Measurements from ENCODE around the gene LSM3. TPM values are rescaled to one million over a fixed set of nuclear protein-coding genes. Genes with fewer than 3 reads are reported as not detected.

Gene LSM3
- total RNA-seq, 2 donors from 2014 or later = 12.4 to 16.4 TPM

- no peak for DNase-seq
- no peaks in the 10 kb centered on the region for H3K9me3 ChIP-seq
- no peak overlapping the region for H3K27ac ChIP-seq
- H3K36me3 ChIP-seq = no peaks in the 10 kb centered on the region
- intact Hi-C loops (cut with DNase I) = no loop called here
- no peaks in the 10 kb centered on the region for H3K27me3 ChIP-seq
- TF ChIP-seq CTCF (IDR thresholded peaks at IDR 0.05) = no peak
- H3K9ac ChIP-seq (ENCODE audit: low read depth in 2 of 2, low read length in 2 of 2) = no peak overlapping the region
- no peaks in the 10 kb centered on the region for H3K4me1 ChIP-seq
- H3K4me3 ChIP-seq = no peak overlapping the region
These were observed 22.2 kb downstream of the LSM3 start for GRCh38 chr3:14200841-14201240.

GRCh38 chr3:14201940-14202684 is 23.5 kb downstream of the LSM3 start:
- no peak for TF ChIP-seq CTCF (IDR thresholded peaks at IDR 0.05)
- Histone ChIP-seq H3K9ac (ENCODE audit: low read depth in 2 of 2, low read length in 2 of 2) (peak overlapping the region in 1 of 2 donors; percentile 7), H3K4me3 (no peak overlapping the region), H3K27me3 (no peaks in the 10 kb centered on the region), H3K9me3 (no peaks in the 10 kb centered on the region), H3K36me3 (no peaks in the 10 kb centered on the region), H3K4me1 (no peaks in the 10 kb centered on the region), H3K27ac (no peak overlapping the region)
- DNase-seq = no peak
- intact Hi-C loops (cut with DNase I) = loop anchor here (2.0 kb wide), 2 partner anchors 61 to 267 kb away; no protein-coding TSS in a partner anchor

GRCh38 chr3:14202874-14203520 is 24.4 kb downstream of the LSM3 start:
- Histone ChIP-seq H3K27ac (no peak overlapping the region), H3K9ac (ENCODE audit: low read depth in 2 of 2, low read length in 2 of 2) (peak overlapping the region in 1 of 2 donors; percentile 7), H3K4me3 (no peak overlapping the region), H3K4me1 (no peaks in the 10 kb centered on the region), H3K27me3 (no peaks in the 10 kb centered on the region), H3K9me3 (no peaks in the 10 kb centered on the region), H3K36me3 (no peaks in the 10 kb centered on the region)
- intact Hi-C loops (cut with DNase I) = loop anchor here (2.0 kb wide), 2 partner anchors 60 to 266 kb away; no protein-coding TSS in a partner anchor
- no peak for TF ChIP-seq CTCF (IDR thresholded peaks at IDR 0.05)
- DNase-seq = no peak

GRCh38 chr3:14203521-14204079 is 25.0 kb downstream of the LSM3 start:
- Histone ChIP-seq H3K4me1 (no peaks in the 10 kb centered on the region), H3K9me3 (no peaks in the 10 kb centered on the region), H3K27ac (no peak overlapping the region), H3K9ac (ENCODE audit: low read depth in 2 of 2, low read length in 2 of 2) (peak overlapping the region in 1 of 2 donors; percentile 41), H3K4me3 (no peak overlapping the region), H3K27me3 (no peaks in the 10 kb centered on the region), H3K36me3 (no peaks in the 10 kb centered on the region)
- intact Hi-C loops (cut with DNase I) = loop anchor here (2.0 kb wide), 2 partner anchors 59 to 265 kb away; no protein-coding TSS in a partner anchor
- peak; percentile 67 for TF ChIP-seq CTCF (IDR thresholded peaks at IDR 0.05)
- peak; percentile 72 for DNase-seq

GRCh38 chr3:14204515-14205284 is 26.1 kb downstream of the LSM3 start:
- Histone ChIP-seq H3K9ac (ENCODE audit: low read depth in 2 of 2, low read length in 2 of 2) (peak overlapping the region in 1 of 2 donors; percentile 27), H3K36me3 (no peaks in the 10 kb centered on the region), H3K4me3 (no peak overlapping the region), H3K9me3 (no peaks in the 10 kb centered on the region), H3K4me1 (no peaks in the 10 kb centered on the region), H3K27me3 (no peaks in the 10 kb centered on the region), H3K27ac (no peak overlapping the region)
- no peak for DNase-seq
- intact Hi-C loops (cut with DNase I) = no loop called here
- TF ChIP-seq CTCF (IDR thresholded peaks at IDR 0.05) = no peak

Measured in colonic mucosa (tissue), 4 donors.